Fibroblast of peridontal ligament (primary cell): ENCODE results near the gene PRICKLE1.
A peak's percentile ranks its signal among the peaks of the same experiment; 100 is the strongest.
"Not testable (repeated sequence)": the region's sequence is repeated elsewhere in the genome, so short reads cannot be mapped to it uniquely, and the experiment has no call there.

Experiments
- DNase-seq: peaks from one replicate; pipeline ENCODE4 v3.0.0-alpha.2; 2010; ENCODE audit errors: extremely low read depth

The PRICKLE1 gene

DNA sequence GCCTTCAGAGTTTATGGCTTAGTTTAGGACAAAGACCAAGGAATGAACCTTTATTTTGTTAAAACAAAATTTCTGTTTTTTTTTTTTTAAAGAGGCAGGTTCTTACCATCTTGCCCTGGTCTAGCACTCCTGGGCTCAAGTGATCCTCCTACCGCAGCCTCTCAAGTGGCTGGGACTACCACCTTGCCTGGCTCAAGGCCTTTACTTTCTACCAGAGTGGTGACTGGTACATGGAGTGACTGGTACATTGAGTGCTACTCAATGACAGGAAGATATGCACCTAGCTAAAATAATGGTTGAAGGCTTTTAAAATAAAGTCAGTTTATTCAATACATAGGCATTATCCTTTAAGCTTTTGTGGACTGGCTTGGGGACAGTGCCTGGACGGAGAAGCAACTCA is 32.6 kb downstream of the PRICKLE1 start:
- DNase-seq: no peak

GRCh38 chr12:42552822-42553221 is 36.7 kb downstream of the PRICKLE1 start:
- no peak for DNase-seq

- DNase-seq: no peak
Observed at GRCh38 chr12:42550800-42551199, 38.7 kb downstream of the PRICKLE1 start.

DNA sequence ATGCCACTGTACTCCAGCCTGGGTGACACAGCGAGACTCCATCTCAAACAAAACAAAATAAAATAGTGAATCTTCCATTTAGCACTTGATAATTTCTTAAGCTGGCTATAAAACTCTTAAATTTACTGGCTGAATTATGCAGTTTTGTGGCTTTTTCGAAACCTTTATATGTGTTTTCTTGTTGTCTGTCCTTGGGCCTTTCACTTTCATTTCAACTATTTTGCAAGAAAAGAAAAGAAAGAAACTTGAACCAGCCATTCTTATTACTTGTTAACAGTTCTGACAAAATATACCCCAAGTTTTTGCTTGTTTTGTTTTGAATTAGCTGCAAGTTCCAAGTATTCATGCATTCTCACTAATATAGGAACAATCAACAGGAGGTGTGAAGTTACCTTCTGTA is 42.8 kb downstream of the PRICKLE1 start:
- peak; percentile 24 for DNase-seq

DNA sequence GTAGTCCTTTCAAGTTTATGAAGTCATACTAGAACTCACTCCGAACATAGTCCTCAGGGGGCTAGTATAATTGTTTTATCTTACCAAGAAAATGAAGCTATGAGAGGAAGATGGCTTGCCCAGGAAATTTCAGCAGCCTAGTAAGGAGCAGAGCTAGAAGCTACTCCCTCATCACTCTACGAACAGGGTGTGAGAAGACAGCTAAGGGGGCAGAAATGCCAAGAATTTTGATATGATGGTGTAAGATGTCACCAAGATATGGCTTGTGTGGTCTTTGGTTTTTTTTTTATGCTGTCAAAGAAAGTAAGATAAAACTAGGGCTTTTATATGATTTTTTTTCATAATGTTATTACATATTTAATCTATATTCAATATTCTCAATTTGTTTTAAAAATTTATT is 47.6 kb downstream of the PRICKLE1 start:
- DNase-seq: no peak

DNA sequence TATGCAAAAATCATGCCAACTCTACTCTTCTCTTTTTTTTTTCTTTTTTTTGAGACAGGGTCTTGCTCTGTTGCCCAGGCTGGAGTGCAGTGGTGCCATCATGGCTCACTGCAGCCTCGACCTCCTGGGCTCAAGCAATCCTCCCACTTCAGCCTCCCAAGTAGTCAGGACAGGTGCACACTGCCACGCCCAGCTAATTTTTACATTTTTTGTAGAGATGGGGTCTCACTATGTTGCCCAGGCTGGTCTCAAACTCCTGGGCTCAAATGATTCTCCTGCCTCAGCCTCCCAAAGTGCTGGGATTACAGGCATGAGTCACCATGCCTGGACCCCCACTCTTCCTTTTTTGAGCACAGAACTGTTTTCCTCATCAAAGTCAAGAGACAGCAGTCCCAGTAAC is 48.2 kb downstream of the PRICKLE1 start:
- DNase-seq: not testable (repeated sequence)

DNA sequence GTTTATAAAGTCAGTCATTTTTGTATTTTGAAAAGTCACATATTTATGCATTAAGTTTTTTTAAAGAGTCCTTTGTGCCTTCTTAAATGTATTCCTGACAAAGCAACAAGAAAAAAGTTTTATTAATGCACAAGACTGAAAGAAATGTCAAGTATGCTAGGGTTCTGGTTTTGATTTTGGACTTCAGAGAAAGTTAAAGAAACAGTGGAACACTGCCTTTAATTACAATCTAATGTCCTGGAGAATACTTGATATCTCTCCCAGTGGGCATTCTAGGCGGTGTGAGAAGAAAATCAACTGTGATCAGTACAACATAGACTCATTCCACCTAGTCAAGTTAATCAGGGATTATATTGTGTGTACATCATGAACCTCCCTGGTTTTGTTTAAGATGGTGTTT is 49.9 kb downstream of the PRICKLE1 start:
- DNase-seq: peak; percentile 52

- no peak for DNase-seq
Observed at GRCh38 chr12:42538203-42538602, 51.3 kb downstream of the PRICKLE1 start.

DNA sequence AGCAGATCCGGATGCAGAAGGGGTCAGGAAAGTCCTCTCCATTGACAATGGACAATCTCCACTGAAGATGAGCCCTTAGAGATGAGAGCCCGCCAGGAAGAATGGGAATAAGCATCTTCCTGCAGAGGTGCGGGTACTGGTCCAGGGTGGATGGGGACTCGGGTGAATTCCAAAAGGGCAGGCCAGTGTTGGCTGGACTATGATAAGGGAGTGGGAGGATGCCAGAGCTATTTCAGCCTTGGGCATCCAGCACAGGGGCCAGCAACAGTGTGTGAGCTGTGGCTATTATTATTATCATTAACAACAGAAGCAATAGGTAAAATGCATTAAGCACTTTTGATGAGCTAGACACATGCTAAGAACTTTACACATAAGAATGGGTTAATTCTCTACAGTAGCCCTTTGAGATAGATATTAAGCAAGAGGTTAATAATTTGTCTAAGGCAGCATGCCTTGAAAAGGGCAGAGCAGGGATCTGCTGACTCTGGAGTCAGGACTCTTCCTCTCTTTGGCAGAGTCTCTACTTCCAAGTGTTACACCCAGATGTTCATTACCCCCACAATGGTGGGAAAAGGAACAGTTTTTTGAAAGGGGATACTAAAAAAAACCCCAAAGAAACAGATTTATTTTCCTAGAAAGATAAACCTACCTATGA is 55.2 kb downstream of the PRICKLE1 start:
- no peak for DNase-seq

DNA sequence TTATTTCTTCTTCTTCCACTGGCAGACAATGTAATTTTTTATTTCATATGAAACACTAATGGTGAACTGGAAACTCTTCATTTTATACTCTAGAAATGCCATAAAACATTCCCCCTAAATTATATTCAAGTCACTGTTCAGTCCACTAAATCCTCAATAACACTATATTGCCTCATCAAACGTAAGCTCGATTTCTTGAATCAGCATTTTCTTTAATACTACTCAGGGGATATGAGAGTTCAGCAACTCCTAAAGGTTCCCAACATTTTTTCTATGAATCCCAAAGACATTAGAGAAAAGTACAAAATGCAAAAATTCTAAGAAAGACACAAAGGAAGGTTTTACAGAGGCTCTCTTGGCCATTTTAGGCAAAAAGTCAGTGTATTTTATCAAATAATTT is 59.3 kb downstream of the PRICKLE1 start:
- DNase-seq: no peak

DNA sequence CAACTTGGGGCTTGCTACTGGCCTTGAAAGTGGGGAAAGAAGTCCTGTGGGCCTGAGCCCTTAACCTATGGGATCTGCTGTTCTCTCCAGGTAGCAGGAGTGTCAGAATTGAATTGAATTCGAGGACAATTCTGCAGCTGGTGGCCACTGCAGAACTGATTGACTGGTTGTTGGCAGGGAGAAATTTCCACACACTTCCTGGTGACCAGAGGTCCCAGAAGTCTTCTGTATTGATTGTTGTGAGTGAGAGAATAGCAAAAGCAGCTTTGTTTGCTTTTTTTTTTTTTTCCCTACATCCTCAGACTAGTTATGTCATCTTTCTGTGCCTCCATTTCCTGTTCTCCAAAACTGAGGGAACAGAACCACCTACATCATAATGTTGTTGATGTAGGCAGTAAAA is 64.1 kb downstream of the PRICKLE1 start:
- no peak for DNase-seq

DNA sequence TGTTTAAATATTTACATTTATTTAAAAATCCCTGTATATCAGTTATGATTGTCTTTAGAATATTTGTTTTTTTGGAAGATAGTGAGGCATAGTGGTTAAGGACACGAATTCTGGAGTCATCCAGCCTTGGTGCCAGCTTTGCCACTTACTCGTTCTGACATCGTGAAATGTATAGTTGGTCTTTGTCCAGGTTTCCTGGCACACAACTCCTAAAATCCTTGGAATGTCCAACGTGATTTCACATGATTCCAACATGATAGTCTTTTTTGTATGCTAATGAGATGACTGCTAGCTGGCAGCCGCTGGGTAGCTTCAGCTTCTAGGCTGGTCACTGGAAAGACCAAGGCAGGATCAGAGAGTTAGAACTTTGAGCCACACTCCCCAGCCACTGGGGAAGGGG is 64.8 kb downstream of the PRICKLE1 start:
- DNase-seq: no peak

GRCh38 chr12:42516573-42516972 is 73.0 kb downstream of the PRICKLE1 start:
- DNase-seq: no peak

DNA sequence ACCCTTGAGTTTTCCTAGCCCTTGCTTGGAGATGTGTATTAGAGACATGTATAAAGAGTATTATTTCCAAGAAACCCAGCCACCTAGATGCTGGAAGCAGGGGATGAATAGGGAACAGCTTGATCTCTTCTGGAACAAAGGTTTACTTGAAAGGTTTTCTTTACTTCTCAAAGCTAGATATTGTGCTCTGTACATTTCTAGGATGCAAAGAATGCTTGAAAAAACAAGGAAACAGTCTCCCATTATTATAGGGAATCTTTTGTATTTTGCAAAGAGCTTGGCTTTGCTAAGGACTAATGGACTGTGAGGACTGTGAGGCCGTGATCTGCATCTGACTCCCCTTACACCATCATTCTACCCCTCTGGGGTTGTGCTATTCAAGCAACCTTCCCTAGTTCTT is 77.9 kb downstream of the PRICKLE1 start:
- no peak for DNase-seq

GRCh38 chr12:42510823-42511222 is 78.7 kb downstream of the PRICKLE1 start:
- DNase-seq: no peak

- DNase-seq: no peak
Observed at GRCh38 chr12:42508913-42509460, 80.6 kb downstream of the PRICKLE1 start.

DNA sequence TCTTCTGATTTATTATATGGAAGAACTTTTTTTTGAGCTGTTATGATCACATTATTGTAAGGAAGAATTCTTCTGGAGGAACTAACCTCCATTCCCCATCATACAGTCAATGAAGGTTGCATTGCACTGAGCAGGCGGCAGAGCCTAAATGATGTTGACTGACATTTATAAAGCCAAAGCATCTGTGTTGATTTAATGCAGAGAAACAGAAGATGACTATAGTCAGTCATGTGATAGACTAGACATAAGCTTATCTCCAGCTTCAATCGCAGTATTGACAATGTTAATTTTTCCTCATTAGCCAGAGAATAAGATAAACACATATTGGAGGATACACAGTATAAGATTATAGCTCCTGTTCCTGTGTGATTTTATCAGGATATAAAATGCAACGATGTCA is 82.0 kb downstream of the PRICKLE1 start:
- no peak for DNase-seq

- DNase-seq: no peak
Observed at GRCh38 chr12:42507081-42507480, 82.5 kb downstream of the PRICKLE1 start.

- DNase-seq: peak; percentile 25
Observed at GRCh38 chr12:42504049-42504448, 85.5 kb downstream of the PRICKLE1 start.

GRCh38 chr12:42502682-42503081 is 86.9 kb downstream of the PRICKLE1 start:
- peak; percentile 56 for DNase-seq

DNA sequence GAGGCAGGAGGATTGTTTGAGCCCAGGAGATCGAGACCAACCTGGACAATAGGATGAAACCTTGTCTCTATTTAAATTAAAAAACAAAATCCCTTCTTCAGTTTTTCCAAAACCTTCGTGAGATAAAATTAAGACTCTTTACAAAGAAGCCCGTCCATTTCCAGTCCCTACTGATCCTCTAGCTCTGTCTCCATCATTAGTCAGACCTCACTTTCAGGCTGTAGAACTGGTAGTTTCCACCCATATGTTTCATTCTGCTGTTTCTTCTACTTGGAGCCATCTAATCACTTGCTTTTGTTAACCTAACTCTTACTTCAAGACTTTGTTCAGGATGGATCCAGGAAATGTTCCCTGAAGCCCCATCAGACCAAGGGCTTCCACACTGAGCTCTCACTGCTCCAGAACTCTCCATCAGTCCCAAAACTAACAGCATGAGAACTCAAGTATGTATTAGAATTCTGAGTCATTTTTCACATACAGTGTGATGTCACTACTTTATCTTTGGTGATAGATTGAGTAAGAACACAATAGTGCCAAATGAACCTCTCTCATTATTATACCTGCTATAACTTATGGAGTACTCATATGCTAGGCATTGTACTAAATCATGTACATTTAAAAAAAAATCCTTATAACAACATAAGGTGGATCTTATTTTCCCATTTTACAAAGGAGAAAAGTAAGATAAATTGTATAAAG is 90.8 kb downstream of the PRICKLE1 start:
- no peak for DNase-seq

GRCh38 chr12:42496886-42497285 is 92.7 kb downstream of the PRICKLE1 start:
- no peak for DNase-seq

DNA sequence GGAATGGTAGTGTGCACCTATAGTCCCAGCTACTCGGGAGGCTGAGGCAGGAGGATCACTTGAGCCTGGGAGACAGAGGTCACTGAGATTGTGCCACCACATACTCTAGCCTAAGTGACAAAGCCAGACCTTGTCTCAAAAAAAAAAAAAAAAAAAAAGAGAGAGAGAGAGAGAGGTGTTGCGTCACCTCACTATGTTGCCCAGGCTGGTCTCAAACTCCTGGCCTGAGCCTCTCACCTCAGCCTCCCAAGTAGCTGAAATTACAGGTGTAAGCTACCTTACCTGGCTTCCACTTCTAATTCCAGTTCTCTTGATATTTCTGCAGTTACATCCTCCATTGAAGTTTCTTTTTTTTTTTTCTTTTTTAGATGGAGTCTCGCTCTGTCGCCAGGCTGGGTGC is 94.3 kb downstream of the PRICKLE1 start:
- no peak for DNase-seq
